Uterus (tissue), 4 donors: Measurements from ENCODE around the gene SLK. TPM values are rescaled to one million over a fixed set of nuclear protein-coding genes. Genes with fewer than 3 reads are reported as not detected.

ENCODE experiments used
- DNase-seq, 2 donors: peaks; one replicate each; pipeline ENCODE4 v3.0.0-alpha.2; 2019 to 2020
- H3K27ac ChIP-seq, 2 donors: fragments of 200-600 bp; sonication (generic); 1 replicate in 1 of 2; 2 replicates in 1 of 2; pipeline ENCODE4 v1.5.1; 2016 to 2018
- H3K27me3 ChIP-seq, 2 donors: fragments of 200-600 bp; sonication (generic); one replicate each; pipeline ENCODE4 v1.5.1; 2018 to 2019; ENCODE audit warnings: control low read depth in 1 of 2
- H3K36me3 ChIP-seq, 2 donors: fragments of 200-600 bp; sonication (generic); one replicate each; pipeline ENCODE4 v1.5.1; 2019; ENCODE audit warnings: control low read depth in 1 of 2
- H3K4me1 ChIP-seq, 2 donors: fragments of 200-600 bp; sonication (generic); one replicate each; pipeline ENCODE4 v1.5.1; 2018 to 2019; ENCODE audit warnings: control low read depth in 1 of 2
- H3K4me3 ChIP-seq, 2 donors: fragments of 200-600 bp; sonication (generic); 1 replicate in 1 of 2; 2 replicates in 1 of 2; pipeline ENCODE4 v1.5.1; 2018 to 2019; ENCODE audit warnings: mild to moderate bottlenecking in 1 of 2
- H3K9me3 ChIP-seq, 2 donors: fragments of 200-600 bp; sonication (generic); one replicate each; pipeline ENCODE4 v1.5.1; 2019; ENCODE audit warnings: control low read depth in 1 of 2
- POLR2A ChIP-seq, 2 donors: fragments of 450-650 bp; IDR thresholded peaks; one replicate each; pipeline ENCODE4 v1.6.1; 2016; ENCODE audit warnings: antibody characterized with exemption in 2 of 2, mild to moderate bottlenecking in 1 of 2, moderate library complexity in 1 of 2
- intact Hi-C: fragments of 100-400 bp; cut with DNase I; formaldehyde crosslinking; loops from one replicate; pipeline ENCODE4 v1.15.1; 2023; ENCODE audit warnings: low total_unique reads
- total RNA-seq, 4 donors: library from RNA; depleted of rRNA in 3 of 4; stranded (reverse); fragments of >200 nt in 3 of 4; gene quantifications; one replicate each; pipeline versions ENCODE4 v1.1.0 to v1.2.4, GENCODE V29; 2014 to 2023
- TF ChIP-seq, protein P1 (sequence below), 4 experiments: fragments of 200-600 bp in 2 of 4; fragments of 450-650 bp in 2 of 4; sonication (generic) in 2 of 4; IDR thresholded peaks; one replicate each; pipeline ENCODE4 v1.5.1; 2016 to 2019; ENCODE audit warnings: antibody characterized with exemption in 4 of 4, mild to moderate bottlenecking in 2 of 4, moderate library complexity in 1 of 4
- donor health status: DM: yes; HTN: yes; CAD: no.

The SLK gene
- total RNA-seq, 4 donors from 2014 or later: 30.9 to 78.7 (median 52.1) TPM

DNA sequence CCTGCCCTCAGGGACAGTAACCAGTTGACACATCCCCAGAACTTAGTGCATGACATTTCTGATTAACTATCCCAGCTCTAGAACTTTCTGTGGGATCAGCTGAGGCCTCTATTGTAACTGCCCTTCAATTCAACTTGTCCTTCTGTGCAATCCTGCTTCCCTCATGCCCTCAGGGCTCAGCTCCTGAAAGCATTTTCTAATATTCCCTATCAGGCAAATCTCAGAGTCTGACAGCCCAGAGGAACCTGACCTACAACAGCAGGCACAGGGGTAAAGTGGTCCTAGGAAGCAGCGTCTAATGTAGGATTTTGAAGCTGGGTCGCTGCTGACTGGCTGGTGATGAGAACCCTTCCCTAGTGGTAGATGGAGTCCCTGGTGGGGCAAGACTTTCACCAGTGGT lies 35.3 kb upstream of the SLK start:
- H3K27ac ChIP-seq: no peak overlapping the region
- no peaks in the 10 kb centered on the region for H3K27me3 ChIP-seq
- intact Hi-C loops: no loop called here
- H3K36me3 ChIP-seq: no peaks in the 10 kb centered on the region
- H3K4me1 ChIP-seq: no peaks in the 10 kb centered on the region
- no peak overlapping the region for H3K4me3 ChIP-seq
- TF ChIP-seq, protein P1, sequence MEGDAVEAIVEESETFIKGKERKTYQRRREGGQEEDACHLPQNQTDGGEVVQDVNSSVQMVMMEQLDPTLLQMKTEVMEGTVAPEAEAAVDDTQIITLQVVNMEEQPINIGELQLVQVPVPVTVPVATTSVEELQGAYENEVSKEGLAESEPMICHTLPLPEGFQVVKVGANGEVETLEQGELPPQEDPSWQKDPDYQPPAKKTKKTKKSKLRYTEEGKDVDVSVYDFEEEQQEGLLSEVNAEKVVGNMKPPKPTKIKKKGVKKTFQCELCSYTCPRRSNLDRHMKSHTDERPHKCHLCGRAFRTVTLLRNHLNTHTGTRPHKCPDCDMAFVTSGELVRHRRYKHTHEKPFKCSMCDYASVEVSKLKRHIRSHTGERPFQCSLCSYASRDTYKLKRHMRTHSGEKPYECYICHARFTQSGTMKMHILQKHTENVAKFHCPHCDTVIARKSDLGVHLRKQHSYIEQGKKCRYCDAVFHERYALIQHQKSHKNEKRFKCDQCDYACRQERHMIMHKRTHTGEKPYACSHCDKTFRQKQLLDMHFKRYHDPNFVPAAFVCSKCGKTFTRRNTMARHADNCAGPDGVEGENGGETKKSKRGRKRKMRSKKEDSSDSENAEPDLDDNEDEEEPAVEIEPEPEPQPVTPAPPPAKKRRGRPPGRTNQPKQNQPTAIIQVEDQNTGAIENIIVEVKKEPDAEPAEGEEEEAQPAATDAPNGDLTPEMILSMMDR (IDR thresholded peaks at IDR 0.05): no peak
- no peak for TF ChIP-seq POLR2A (IDR thresholded peaks at IDR 0.05)
- DNase-seq: no peak
- no peaks in the 10 kb centered on the region for H3K9me3 ChIP-seq

DNA sequence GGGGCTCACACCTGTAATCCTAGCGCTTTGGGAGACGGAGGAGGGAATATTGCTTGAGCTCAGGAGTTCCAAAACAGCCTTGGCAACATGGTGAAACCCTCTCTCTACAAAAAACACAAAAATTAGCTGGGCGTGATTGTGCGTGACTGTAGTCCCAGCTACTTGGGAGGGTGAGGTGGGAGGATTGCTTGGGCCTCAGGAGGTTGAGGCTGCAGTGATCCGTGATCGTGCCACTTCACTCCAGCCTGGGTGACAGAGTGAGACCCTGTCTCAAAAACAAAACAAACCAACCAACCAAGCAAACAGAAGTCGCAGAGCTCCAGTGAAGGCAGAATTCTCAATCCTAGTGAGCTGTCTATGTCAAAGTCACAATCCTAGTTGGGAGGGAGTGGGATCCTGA lies 34.7 kb upstream of the SLK start:
- H3K9me3 ChIP-seq: no peaks in the 10 kb centered on the region
- no peaks in the 10 kb centered on the region for H3K36me3 ChIP-seq
- no peaks in the 10 kb centered on the region for H3K27me3 ChIP-seq
- H3K4me1 ChIP-seq: no peaks in the 10 kb centered on the region
- H3K27ac ChIP-seq: no peak overlapping the region
- H3K4me3 ChIP-seq: no peak overlapping the region
- no peak for TF ChIP-seq POLR2A (IDR thresholded peaks at IDR 0.05)
- TF ChIP-seq, protein P1 (IDR thresholded peaks at IDR 0.05): no peak
- intact Hi-C loops: no loop called here
- DNase-seq: no peak

DNA sequence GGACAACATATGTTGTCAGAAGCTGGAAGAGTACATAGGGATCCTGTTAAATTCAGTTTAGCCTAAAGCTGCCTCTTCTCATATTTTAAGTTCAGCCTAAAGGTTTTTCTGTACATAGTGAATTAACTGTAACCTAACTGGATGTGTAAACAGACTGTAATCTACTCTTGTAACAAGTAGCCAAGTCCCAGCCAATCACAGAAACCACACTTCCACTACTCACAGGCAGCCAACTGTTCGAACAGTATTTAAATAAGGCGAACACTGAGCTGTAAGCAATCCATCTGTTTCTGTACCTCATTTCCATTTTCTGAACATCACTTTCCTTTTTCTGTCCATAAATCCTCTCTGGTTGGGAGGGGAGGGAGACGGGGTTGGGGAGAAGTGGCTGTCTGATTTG lies 34.0 kb upstream of the SLK start:
- intact Hi-C loops: no loop called here
- no peak for DNase-seq
- Histone ChIP-seq H3K27ac (no peak overlapping the region), H3K4me3 (no peak overlapping the region), H3K36me3 (no peaks in the 10 kb centered on the region), H3K27me3 (no peaks in the 10 kb centered on the region), H3K9me3 (no peaks in the 10 kb centered on the region), H3K4me1 (no peaks in the 10 kb centered on the region)
- TF ChIP-seq, protein P1 (IDR thresholded peaks at IDR 0.05): no peak
- no peak for TF ChIP-seq POLR2A (IDR thresholded peaks at IDR 0.05)

DNA sequence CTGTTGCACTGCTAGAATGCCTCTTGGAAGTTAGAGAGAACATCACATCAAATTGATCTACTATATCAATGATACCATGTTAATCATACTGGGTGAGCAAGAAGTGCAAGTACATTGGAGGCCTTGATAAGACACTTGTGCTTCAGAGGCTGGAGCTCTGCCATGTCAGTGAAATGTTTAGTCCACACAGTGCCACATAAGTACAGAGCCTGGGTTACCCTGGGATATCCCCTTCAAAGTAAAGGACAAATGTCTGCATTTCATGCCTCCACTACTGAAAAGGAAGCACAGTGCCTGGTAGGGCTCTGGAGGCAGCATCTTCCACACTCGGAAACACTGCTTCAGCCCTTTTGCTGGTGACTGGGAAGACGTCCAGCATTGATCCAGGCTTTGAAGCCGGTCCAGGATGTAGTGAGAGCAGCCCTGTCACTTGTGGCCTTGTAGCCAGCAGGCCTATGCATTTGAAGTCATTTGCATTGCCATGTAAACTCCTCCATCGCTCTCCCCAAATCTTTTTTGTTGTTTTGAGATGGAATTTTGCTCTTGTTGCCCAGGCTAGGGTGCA lies 33.3 kb upstream of the SLK start:
- TF ChIP-seq, protein P1 (IDR thresholded peaks at IDR 0.05): no peak
- no peak for TF ChIP-seq POLR2A (IDR thresholded peaks at IDR 0.05)
- intact Hi-C loops: no loop called here
- H3K4me1 ChIP-seq: no peaks in the 10 kb centered on the region
- no peaks in the 10 kb centered on the region for H3K27me3 ChIP-seq
- no peak for DNase-seq
- H3K36me3 ChIP-seq: no peaks in the 10 kb centered on the region
- no peak overlapping the region for H3K4me3 ChIP-seq
- no peak overlapping the region for H3K27ac ChIP-seq
- H3K9me3 ChIP-seq: no peaks in the 10 kb centered on the region

- TF ChIP-seq POLR2A (IDR thresholded peaks at IDR 0.05): no peak
- TF ChIP-seq, protein P1 (IDR thresholded peaks at IDR 0.05): no peak
- Histone ChIP-seq H3K9me3 (no peaks in the 10 kb centered on the region), H3K27me3 (no peaks in the 10 kb centered on the region), H3K27ac (no peak overlapping the region), H3K36me3 (no peaks in the 10 kb centered on the region), H3K4me1 (no peaks in the 10 kb centered on the region), H3K4me3 (no peak overlapping the region)
- no peak for DNase-seq
- intact Hi-C loops: no loop called here
Observed at GRCh38 chr10:103934308-103934707, 32.6 kb upstream of the SLK start.
